CD4-positive, alpha-beta T cell (primary cell): Measurements from ENCODE around the gene WIPF1. TPM values are rescaled to one million over a fixed set of nuclear protein-coding genes. Genes with fewer than 3 reads are reported as not detected.

Source experiments
- ATAC-seq: fragments of 200-7000 bp; cut with Tn5 transposase; one replicate; pipeline ENCODE4 v1.10.0; 2022; ENCODE audit warnings: mild to moderate bottlenecking; ENCODE audit not compliant: poor library complexity
- CTCF ChIA-PET: fragments of 350-600 bp; sonication (Branson Sonifier 250); formaldehyde crosslinking; loops from one replicate; lab custom pipeline; 2021; ENCODE audit warnings: antibody characterized with exemption, inconsistent platforms; lab: Charles Lee
- POLR2A ChIA-PET: fragments of 350-600 bp; sonication (Branson Sonifier 250); formaldehyde crosslinking; loops from one replicate; lab custom pipeline; 2021; ENCODE audit warnings: antibody characterized with exemption, inconsistent platforms; lab: Charles Lee
- DNase-seq, 14 experiments: peaks; one replicate each; pipeline ENCODE4 v3.0.0-alpha.2; 2013 to 2020; ENCODE audit warnings: mixed read lengths in 2 of 14
- H3K27ac ChIP-seq, 2 donors: one replicate each; pipeline versions ENCODE4 v1.5.1 to v1.7.0; 2013; ENCODE audit warnings: low read length in 2 of 2, low read depth in 1 of 2, mild to moderate bottlenecking in 1 of 2
- H3K27me3 ChIP-seq, 2 experiments: 1 replicate in 1 of 2; 2 replicates in 1 of 2; pipeline versions ENCODE4 v1.6.1 to v1.7.0; 2013; ENCODE audit warnings: low read length in 2 of 2, control low read depth in 1 of 2, mild to moderate bottlenecking in 1 of 2, moderate library complexity in 1 of 2; ENCODE audit not compliant: insufficient read depth in 2 of 2, control insufficient read depth in 1 of 2
- H3K36me3 ChIP-seq: one replicate; pipeline ENCODE4 v1.6.1; 2013; ENCODE audit warnings: low read length, control low read depth; ENCODE audit not compliant: insufficient read depth
- H3K4me1 ChIP-seq: one replicate; pipeline ENCODE4 v1.6.1; 2013; ENCODE audit warnings: low read length, control low read depth; ENCODE audit not compliant: insufficient read depth
- H3K4me3 ChIP-seq: one replicate; pipeline ENCODE4 v1.5.1; 2013; ENCODE audit warnings: mild to moderate bottlenecking, low read length, moderate library complexity
- H3K9me3 ChIP-seq, 2 experiments: 1 replicate in 1 of 2; 2 replicates in 1 of 2; pipeline versions ENCODE4 v1.6.1 to v1.7.0; 2013; ENCODE audit warnings: low read length in 2 of 2, mild to moderate bottlenecking in 2 of 2, control low read depth in 1 of 2, moderate library complexity in 1 of 2; ENCODE audit not compliant: control insufficient read depth in 1 of 2, insufficient read depth in 1 of 2
- H3K27ac Mint-ChIP-seq: one replicate; pipeline ENCODE4 v1.8.0; 2020; ENCODE audit warnings: mixed read lengths
- H3K27me3 Mint-ChIP-seq: one replicate; pipeline ENCODE4 v1.8.0; 2021; ENCODE audit warnings: mixed read lengths
- H3K36me3 Mint-ChIP-seq: one replicate; pipeline ENCODE4 v1.8.0; 2021; ENCODE audit warnings: low read depth, mixed read lengths
- H3K4me1 Mint-ChIP-seq: one replicate; pipeline ENCODE4 v1.8.0; 2021; ENCODE audit warnings: low read depth, mixed read lengths
- H3K4me3 Mint-ChIP-seq: one replicate; pipeline ENCODE4 v1.8.0; 2020; ENCODE audit warnings: mild to moderate bottlenecking, mixed read lengths
- H3K9me3 Mint-ChIP-seq: one replicate; pipeline ENCODE4 v1.8.0; 2020; ENCODE audit warnings: mixed read lengths
- intact Hi-C, 2 experiments: fragments of 100-400 bp; cut with DNase I in 1 of 2; cut with micrococcal nuclease in 1 of 2; formaldehyde crosslinking; loops; one replicate each; pipeline versions ENCODE4 v1.15.1 to v1.9.0; 2023 to 2025; cut with DNase I, micrococcal nuclease
- total RNA-seq, 174 experiments: library from RNA in 2 of 174; stranded (reverse) in 2 of 174; gene quantifications; one replicate each; pipeline ENCODE4 v1.2.3 and lab custom pipeline; 2021 to 2026
- TF ChIP-seq, protein P1 (sequence below): fragments of 200-600 bp; IDR thresholded peaks from one replicate; pipeline ENCODE4 v1.8.0; 2022; ENCODE audit warnings: antibody characterized with exemption, mild to moderate bottlenecking

WIPF1 gene
- total RNA-seq, 2 experiments from 2014 or later = 237 to 264 TPM

DNA sequence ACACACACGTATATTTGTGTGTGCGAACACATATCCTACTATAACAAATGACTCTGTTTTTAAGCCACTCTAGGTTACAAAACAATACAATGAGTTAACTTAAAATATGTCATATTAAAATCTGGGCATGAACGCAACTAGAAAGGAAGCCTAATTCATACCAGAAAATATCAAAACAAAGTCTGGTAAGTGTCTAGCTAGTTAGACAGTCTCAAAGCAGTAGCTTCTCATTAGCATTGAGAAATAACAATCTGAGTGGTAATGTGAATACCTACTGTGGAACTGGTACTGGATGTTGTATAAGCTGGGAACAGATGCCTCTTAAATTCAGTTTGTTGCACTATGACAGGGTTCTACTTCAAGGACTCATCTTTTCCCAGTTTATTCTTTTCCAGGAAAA lies 32.5 kb upstream of the WIPF1 start:
- DNase-seq (no peak), ATAC-seq (no peak)
- Mint-ChIP-seq H3K4me1 (peaks cover 89% of the 10 kb centered on the region), H3K36me3 (peaks cover 86% of the 10 kb centered on the region), H3K9me3 (no peaks in the 10 kb centered on the region), H3K27me3 (no peaks in the 10 kb centered on the region), H3K4me3 (peak overlapping the region; percentile 94), H3K27ac (peak overlapping the region; percentile 95)
- H3K4me1 ChIP-seq = peaks cover 58% of the 10 kb centered on the region
- intact Hi-C loops = loop anchor here in 1 of 2 experiments (5.0 kb wide), 2 partner anchors 47 to 53 kb away; no protein-coding TSS in a partner anchor
- TF ChIP-seq, protein P1, sequence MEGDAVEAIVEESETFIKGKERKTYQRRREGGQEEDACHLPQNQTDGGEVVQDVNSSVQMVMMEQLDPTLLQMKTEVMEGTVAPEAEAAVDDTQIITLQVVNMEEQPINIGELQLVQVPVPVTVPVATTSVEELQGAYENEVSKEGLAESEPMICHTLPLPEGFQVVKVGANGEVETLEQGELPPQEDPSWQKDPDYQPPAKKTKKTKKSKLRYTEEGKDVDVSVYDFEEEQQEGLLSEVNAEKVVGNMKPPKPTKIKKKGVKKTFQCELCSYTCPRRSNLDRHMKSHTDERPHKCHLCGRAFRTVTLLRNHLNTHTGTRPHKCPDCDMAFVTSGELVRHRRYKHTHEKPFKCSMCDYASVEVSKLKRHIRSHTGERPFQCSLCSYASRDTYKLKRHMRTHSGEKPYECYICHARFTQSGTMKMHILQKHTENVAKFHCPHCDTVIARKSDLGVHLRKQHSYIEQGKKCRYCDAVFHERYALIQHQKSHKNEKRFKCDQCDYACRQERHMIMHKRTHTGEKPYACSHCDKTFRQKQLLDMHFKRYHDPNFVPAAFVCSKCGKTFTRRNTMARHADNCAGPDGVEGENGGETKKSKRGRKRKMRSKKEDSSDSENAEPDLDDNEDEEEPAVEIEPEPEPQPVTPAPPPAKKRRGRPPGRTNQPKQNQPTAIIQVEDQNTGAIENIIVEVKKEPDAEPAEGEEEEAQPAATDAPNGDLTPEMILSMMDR = no peak
- ChIA-PET CTCF (no interaction called here), POLR2A (interaction anchor here (0.9 to 4.9 kb wide), 5 partner anchors 13 to 52 kb away, joined by 3 to 18 read pairs (median 3); partner anchors contain the start of gene WIPF1)
- H3K9me3 ChIP-seq = no peaks in the 10 kb centered on the region
- H3K4me3 ChIP-seq = no peak overlapping the region
- no peak overlapping the region for H3K27ac ChIP-seq
- no peaks in the 10 kb centered on the region for H3K27me3 ChIP-seq
- peaks cover 54% of the 10 kb centered on the region for H3K36me3 ChIP-seq

DNA sequence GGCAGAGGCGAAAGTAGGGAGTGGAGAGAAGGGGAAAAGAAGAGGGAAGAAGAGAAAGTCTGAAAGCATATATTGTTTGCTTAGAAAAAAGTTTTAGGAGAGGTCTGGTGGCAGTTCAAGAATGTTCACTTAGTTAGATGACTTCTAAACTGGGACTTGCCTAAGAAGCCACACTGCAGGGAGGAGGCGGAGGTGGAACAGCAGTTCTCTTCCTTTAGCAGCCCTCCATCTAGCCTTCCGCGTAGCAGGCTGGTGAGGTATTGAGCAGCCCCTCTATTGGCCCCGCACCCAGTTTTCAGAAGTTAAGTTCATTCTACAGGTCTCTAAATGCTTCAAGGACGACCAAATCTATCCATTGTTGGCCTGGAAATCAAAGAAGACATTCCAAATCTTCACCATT lies 31.9 kb upstream of the WIPF1 start:
- TF ChIP-seq, protein P1 = no peak

DNA sequence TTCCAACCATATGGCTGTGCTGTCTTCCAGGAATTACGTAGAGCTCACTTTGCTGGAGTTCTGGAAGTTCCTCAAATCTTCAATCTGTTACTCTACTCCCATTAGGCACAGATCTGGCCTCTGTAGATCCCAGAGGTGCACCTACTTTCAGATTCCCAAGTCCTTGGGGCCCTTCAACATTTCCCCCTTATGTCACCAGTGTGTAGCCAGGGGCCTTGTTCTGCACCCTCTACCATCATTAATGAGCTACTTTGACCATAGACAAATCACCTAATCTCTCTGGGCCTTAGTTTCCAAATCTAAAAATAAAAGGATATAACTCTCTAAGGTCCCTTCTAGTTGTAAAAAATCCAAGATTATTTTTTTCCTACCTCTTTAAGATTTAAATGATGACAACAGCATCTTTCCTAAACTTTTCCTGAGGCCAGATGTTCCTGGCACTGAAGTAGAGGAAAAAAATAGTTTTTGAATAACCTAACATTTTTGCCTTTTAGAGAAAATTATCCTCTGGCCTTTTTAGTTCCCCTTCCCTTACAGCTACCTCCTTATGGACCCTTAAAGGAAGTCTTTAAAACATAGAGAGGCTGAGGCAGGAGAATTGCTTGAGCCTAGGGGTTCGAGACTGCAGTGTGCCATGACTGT lies 31.0 kb upstream of the WIPF1 start:
- Mint-ChIP-seq H3K27ac (peak overlapping the region; percentile 33), H3K9me3 (no peaks in the 10 kb centered on the region), H3K36me3 (peaks cover 92% of the 10 kb centered on the region), H3K27me3 (no peaks in the 10 kb centered on the region), H3K4me3 (no peak overlapping the region), H3K4me1 (peaks cover 91% of the 10 kb centered on the region)
- Histone ChIP-seq H3K27ac (peak overlapping the region in 1 of 2 donors; percentile 32), H3K36me3 (peaks cover 69% of the 10 kb centered on the region), H3K27me3 (no peaks in the 10 kb centered on the region), H3K4me3 (no peak overlapping the region), H3K4me1 (peaks cover 65% of the 10 kb centered on the region), H3K9me3 (no peaks in the 10 kb centered on the region)
- POLR2A ChIA-PET = interaction anchor here (1.3 to 1.6 kb wide), 2 partner anchors 11 to 40 kb away, joined by 3 read pairs; no protein-coding TSS in a partner anchor
- DNase-seq (no peak), ATAC-seq (no peak)
- intact Hi-C loops = no loop called here
- CTCF ChIA-PET = interaction anchor here (1.3 kb wide), 1 partner anchor 57 kb away, joined by 3 read pairs; no protein-coding TSS in a partner anchor
- TF ChIP-seq, protein P1 = no peak

More for the DNA sequence above, 31.9 kb upstream of the WIPF1 start:
- peak; percentile 22 for ATAC-seq
- peaks cover 86% of the 10 kb centered on the region for H3K4me1 Mint-ChIP-seq
- Histone ChIP-seq H3K4me1 (peaks cover 58% of the 10 kb centered on the region), H3K9me3 (no peaks in the 10 kb centered on the region), H3K27ac (no peak overlapping the region), H3K36me3 (peaks cover 60% of the 10 kb centered on the region), H3K4me3 (no peak overlapping the region), H3K27me3 (no peaks in the 10 kb centered on the region)
- no peaks in the 10 kb centered on the region for H3K9me3 Mint-ChIP-seq
- intact Hi-C loops = no loop called here
- ChIA-PET POLR2A (interaction anchor here (0.9 to 1.6 kb wide), 5 partner anchors 12 to 40 kb away, joined by 3 to 7 read pairs (median 3); partner anchors contain the start of gene WIPF1), CTCF (no interaction called here)
- peak in 3 of 14 experiments; percentile 35 to 41 (median 37) for DNase-seq
- H3K4me3 Mint-ChIP-seq = peak overlapping the region; percentile 94
- H3K27me3 Mint-ChIP-seq = no peaks in the 10 kb centered on the region
- peaks cover 90% of the 10 kb centered on the region for H3K36me3 Mint-ChIP-seq
- peak overlapping the region; percentile 95 for H3K27ac Mint-ChIP-seq
